Measurements from ENCODE around the gene COMMD1.

DNA sequence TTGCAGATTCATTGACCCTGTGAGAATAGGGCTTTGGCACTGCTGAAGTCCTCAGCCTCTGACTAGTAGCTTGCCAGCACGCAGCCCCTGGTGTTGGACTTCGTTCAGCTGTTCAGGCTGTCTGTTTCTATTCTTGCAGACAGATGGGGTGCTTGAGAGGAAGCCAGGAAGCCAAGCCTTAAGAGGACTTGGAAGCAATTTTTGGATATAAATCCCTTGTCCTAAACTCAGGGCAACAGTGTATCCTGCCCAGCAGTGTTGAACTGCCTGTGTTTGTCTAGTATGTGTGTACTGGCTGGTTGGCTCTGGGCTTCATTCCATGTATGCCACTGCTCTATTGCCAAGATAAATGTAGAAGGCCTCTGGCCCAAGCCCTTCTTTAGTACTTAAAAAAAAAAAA lies 108.6 kb downstream of the COMMD1 start:
- TF ChIP-seq, protein P1, sequence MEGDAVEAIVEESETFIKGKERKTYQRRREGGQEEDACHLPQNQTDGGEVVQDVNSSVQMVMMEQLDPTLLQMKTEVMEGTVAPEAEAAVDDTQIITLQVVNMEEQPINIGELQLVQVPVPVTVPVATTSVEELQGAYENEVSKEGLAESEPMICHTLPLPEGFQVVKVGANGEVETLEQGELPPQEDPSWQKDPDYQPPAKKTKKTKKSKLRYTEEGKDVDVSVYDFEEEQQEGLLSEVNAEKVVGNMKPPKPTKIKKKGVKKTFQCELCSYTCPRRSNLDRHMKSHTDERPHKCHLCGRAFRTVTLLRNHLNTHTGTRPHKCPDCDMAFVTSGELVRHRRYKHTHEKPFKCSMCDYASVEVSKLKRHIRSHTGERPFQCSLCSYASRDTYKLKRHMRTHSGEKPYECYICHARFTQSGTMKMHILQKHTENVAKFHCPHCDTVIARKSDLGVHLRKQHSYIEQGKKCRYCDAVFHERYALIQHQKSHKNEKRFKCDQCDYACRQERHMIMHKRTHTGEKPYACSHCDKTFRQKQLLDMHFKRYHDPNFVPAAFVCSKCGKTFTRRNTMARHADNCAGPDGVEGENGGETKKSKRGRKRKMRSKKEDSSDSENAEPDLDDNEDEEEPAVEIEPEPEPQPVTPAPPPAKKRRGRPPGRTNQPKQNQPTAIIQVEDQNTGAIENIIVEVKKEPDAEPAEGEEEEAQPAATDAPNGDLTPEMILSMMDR (IDR thresholded peaks at IDR 0.05; ENCODE audit: poor library complexity, severe bottlenecking) = no peak
- TF ChIP-seq EZH2 (IDR thresholded peaks at IDR 0.05; ENCODE audit: borderline replicate concordance, insufficient read depth, low read length, poor library complexity, severe bottlenecking) = no peak
- TF ChIP-seq RAD21 (conservative IDR thresholded peaks at IDR 0.05) = no peak
- no peak for TF ChIP-seq POLR2AphosphoS5 (IDR thresholded peaks at IDR 0.05)
- no peak for TF ChIP-seq EP300 (conservative IDR thresholded peaks at IDR 0.05; ENCODE audit: poor library complexity, severe bottlenecking)
- no peak for TF ChIP-seq TAF1 (IDR thresholded peaks at IDR 0.05; ENCODE audit: low read depth)
- TF ChIP-seq SMC3 (conservative IDR thresholded peaks at IDR 0.05; ENCODE audit: poor library complexity) = no peak
